ENCODE measurements around the gene TBX2.

Gene TBX2

GRCh38 chr17:61383689-61384201, 15.9 kb upstream of the TBX2 start:
- Histone ChIP-seq H3K9me3 (ENCODE audit: control insufficient read depth, insufficient read depth, low read depth, low read length) (no peaks in the 10 kb centered on the region), H3K4me1 (ENCODE audit: control insufficient read depth, insufficient read depth, low read length) (no peaks in the 10 kb centered on the region), H3K27ac (ENCODE audit: extremely low read depth, low read depth, low read length) (no peak overlapping the region), H3K4me3 (ENCODE audit: low read depth, low read length) (no peak overlapping the region), H3K36me3 (ENCODE audit: control insufficient read depth in 2 of 2, insufficient read depth in 1 of 2, low read length in 2 of 2) (no peaks in the 10 kb centered on the region)
- TF ChIP-seq ZNF843 (tag by site-specific recombination; IDR thresholded peaks at IDR 0.05) (no peak), TCF7L2 (IDR thresholded peaks at IDR 0.05; ENCODE audit: borderline replicate concordance, low read depth, low read length) (no peak), BCL6B (tag by site-specific recombination; IDR thresholded peaks at IDR 0.05) (no peak), AEBP2 (tag by site-specific recombination; IDR thresholded peaks at IDR 0.05; ENCODE audit: borderline replicate concordance) (no peak), ZNF561 (tag by site-specific recombination; IDR thresholded peaks at IDR 0.05; ENCODE audit: borderline replicate concordance) (no peak), ZNF175 (tag by site-specific recombination; IDR thresholded peaks at IDR 0.05) (no peak), TRIM28 (IDR thresholded peaks at IDR 0.05; ENCODE audit: borderline replicate concordance, low read length) (no peak), ZNF248 (tag by site-specific recombination; IDR thresholded peaks at IDR 0.05) (no peak), HOXA7 (CRISPR knock-in tag; IDR thresholded peaks at IDR 0.05; ENCODE audit: borderline replicate concordance) (no peak), ZSCAN5A (tag by site-specific recombination; IDR thresholded peaks at IDR 0.05) (no peak), PRDM1 (tag by site-specific recombination; IDR thresholded peaks at IDR 0.05) (no peak), ZNF585B (tag by site-specific recombination; IDR thresholded peaks at IDR 0.05) (no peak), ZNF112 (tag by site-specific recombination; IDR thresholded peaks at IDR 0.05) (no peak), KLF8 (tag by site-specific recombination; IDR thresholded peaks at IDR 0.05) (no peak), ZNF571 (tag by site-specific recombination; IDR thresholded peaks at IDR 0.05) (no peak), ZNF626 (tag by site-specific recombination; IDR thresholded peaks at IDR 0.05) (no peak)
- TF ChIP-seq, protein P1, sequence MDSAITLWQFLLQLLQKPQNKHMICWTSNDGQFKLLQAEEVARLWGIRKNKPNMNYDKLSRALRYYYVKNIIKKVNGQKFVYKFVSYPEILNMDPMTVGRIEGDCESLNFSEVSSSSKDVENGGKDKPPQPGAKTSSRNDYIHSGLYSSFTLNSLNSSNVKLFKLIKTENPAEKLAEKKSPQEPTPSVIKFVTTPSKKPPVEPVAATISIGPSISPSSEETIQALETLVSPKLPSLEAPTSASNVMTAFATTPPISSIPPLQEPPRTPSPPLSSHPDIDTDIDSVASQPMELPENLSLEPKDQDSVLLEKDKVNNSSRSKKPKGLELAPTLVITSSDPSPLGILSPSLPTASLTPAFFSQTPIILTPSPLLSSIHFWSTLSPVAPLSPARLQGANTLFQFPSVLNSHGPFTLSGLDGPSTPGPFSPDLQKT (IDR thresholded peaks at IDR 0.05; ENCODE audit: borderline replicate concordance, low read depth, low read length) = no peak
- ChIA-PET POLR2A (no interaction called here), CTCF (no interaction called here)

GRCh38 chr17:61384354-61384691, 15.3 kb upstream of the TBX2 start:
- ChIA-PET POLR2A (no interaction called here), CTCF (interaction anchor here (0.6 kb wide), 1 partner anchor 9 kb away, joined by 3 read pairs; no protein-coding TSS in a partner anchor)
- Histone ChIP-seq H3K27ac (ENCODE audit: extremely low read depth, low read depth, low read length) (no peak overlapping the region), H3K4me1 (ENCODE audit: control insufficient read depth, insufficient read depth, low read length) (no peaks in the 10 kb centered on the region), H3K36me3 (ENCODE audit: control insufficient read depth in 2 of 2, insufficient read depth in 1 of 2, low read length in 2 of 2) (no peaks in the 10 kb centered on the region), H3K9me3 (ENCODE audit: control insufficient read depth, insufficient read depth, low read depth, low read length) (no peaks in the 10 kb centered on the region), H3K4me3 (ENCODE audit: low read depth, low read length) (no peak overlapping the region)
- no peak for TF ChIP-seq ZNF621 (tag by site-specific recombination; IDR thresholded peaks at IDR 0.05)
- no peak for TF ChIP-seq ZNF239 (tag by site-specific recombination; IDR thresholded peaks at IDR 0.05)
- no peak for TF ChIP-seq ZNF2 (tag by site-specific recombination; IDR thresholded peaks at IDR 0.05)
- TF ChIP-seq KLF10 (tag by site-specific recombination; IDR thresholded peaks at IDR 0.05) = no peak
- TF ChIP-seq, protein P2, sequence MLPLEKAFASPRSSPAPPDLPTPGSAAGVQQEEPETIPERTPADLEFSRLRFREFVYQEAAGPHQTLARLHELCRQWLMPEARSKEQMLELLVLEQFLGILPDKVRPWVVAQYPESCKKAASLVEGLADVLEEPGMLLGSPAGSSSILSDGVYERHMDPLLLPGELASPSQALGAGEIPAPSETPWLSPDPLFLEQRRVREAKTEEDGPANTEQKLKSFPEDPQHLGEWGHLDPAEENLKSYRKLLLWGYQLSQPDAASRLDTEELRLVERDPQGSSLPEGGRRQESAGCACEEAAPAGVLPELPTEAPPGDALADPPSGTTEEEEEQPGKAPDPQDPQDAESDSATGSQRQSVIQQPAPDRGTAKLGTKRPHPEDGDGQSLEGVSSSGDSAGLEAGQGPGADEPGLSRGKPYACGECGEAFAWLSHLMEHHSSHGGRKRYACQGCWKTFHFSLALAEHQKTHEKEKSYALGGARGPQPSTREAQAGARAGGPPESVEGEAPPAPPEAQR (tag by site-specific recombination; IDR thresholded peaks at IDR 0.05) = no peak
- no peak for TF ChIP-seq ZSCAN16 (tag by site-specific recombination; IDR thresholded peaks at IDR 0.05)
- no peak for TF ChIP-seq GLI4 (tag by site-specific recombination; IDR thresholded peaks at IDR 0.05)
- TF ChIP-seq, protein P3, sequence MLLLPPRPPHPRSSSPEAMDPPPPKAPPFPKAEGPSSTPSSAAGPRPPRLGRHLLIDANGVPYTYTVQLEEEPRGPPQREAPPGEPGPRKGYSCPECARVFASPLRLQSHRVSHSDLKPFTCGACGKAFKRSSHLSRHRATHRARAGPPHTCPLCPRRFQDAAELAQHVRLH (tag by site-specific recombination; IDR thresholded peaks at IDR 0.05) = no peak
- TF ChIP-seq ZNF776 (tag by site-specific recombination; IDR thresholded peaks at IDR 0.05; ENCODE audit: borderline replicate concordance) = no peak
- TF ChIP-seq, protein P4, sequence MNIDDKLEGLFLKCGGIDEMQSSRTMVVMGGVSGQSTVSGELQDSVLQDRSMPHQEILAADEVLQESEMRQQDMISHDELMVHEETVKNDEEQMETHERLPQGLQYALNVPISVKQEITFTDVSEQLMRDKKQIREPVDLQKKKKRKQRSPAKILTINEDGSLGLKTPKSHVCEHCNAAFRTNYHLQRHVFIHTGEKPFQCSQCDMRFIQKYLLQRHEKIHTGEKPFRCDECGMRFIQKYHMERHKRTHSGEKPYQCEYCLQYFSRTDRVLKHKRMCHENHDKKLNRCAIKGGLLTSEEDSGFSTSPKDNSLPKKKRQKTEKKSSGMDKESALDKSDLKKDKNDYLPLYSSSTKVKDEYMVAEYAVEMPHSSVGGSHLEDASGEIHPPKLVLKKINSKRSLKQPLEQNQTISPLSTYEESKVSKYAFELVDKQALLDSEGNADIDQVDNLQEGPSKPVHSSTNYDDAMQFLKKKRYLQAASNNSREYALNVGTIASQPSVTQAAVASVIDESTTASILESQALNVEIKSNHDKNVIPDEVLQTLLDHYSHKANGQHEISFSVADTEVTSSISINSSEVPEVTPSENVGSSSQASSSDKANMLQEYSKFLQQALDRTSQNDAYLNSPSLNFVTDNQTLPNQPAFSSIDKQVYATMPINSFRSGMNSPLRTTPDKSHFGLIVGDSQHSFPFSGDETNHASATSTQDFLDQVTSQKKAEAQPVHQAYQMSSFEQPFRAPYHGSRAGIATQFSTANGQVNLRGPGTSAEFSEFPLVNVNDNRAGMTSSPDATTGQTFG (tag by site-specific recombination; IDR thresholded peaks at IDR 0.05; ENCODE audit: borderline replicate concordance) = no peak
- TF ChIP-seq ZNF169 (tag by site-specific recombination; IDR thresholded peaks at IDR 0.05) = no peak
